ENCODE results near the gene RBM38.
"Not testable (repeated sequence)": the region's sequence is repeated elsewhere in the genome, so short reads cannot be mapped to it uniquely, and the experiment has no call there.

Gene RBM38

DNA sequence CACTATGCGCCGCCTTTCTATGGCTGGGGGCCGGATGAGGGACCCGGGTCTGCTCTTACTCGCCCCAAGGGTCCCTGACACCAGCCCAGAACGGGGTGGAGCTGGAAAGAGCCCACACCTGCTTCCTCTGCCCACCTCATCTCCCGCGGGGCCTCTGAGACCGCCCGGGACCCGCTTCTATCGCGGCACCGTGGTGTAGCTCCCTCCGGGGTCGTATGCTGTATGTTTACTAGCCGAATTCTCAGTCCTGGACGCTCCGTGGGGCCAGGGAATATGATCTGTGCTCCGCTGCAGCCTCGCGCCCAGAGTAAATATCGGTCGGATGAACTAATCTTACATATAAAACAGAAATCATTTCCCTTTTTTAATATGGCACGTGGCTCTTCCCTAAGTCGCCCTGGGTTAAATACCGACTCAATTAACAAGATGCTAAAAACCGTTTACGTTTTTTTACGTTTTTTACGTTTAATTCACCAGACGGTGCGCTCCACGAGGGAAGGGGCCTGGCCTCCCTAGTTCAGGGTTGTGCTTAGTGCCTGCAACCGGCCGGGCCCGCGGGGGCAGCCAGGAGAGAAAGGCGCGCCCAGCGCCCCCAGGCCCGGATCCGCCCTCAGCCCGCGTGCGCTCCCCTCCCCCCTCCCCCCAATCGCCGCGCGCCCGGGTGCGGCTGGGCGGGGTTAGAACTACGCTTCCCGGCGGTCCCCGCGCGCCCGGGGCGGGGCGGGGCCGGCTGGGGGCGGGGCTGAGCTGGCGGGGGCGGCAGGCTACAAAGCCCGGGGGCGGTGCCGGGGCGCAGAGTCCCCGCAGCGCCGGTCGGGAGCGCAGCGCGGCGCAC lies at the start of gene RBM38:
Gene RBM38 (plus strand): TSS at position 793 of the 835 bp plus-strand sequence. CDS start 186 bp downstream, outside the sequence.
- no peak for FAIRE-seq

DNA sequence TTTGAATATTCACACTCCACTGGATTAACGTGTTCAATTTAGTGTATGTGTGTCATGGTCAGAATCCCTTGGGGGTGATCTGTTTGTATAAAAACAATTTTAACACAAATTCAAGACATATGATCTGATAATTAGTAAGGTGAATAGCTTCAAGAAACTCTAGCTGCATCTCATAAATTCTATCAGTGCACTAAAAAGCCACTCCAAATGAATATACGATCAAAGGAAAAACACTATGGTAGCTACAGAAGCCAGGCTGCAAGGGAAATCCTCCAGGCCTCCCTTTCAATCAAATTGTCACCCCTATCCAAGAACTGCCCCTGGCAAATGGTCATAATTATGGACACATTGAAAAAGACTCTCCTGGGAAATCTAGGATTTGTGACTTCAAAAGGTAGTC lies 49.5 kb upstream of the RBM38 start:
- FAIRE-seq = no peak

- no peak for FAIRE-seq
Observed at GRCh38 chr20:57342829-57343228, 48.4 kb upstream of the RBM38 start.

- FAIRE-seq = peak; percentile 94
Observed at GRCh38 chr20:57346477-57346876, 44.7 kb upstream of the RBM38 start.

GRCh38 chr20:57347393-57347792 lies 43.8 kb upstream of the RBM38 start:
- FAIRE-seq = no peak

GRCh38 chr20:57348200-57348921 lies 42.8 kb upstream of the RBM38 start:
- FAIRE-seq = not testable (repeated sequence)

GRCh38 chr20:57348922-57349574 lies 42.1 kb upstream of the RBM38 start:
- FAIRE-seq = not testable (repeated sequence)

- no peak for FAIRE-seq
Observed at GRCh38 chr20:57350081-57350710, 41.0 kb upstream of the RBM38 start.

DNA sequence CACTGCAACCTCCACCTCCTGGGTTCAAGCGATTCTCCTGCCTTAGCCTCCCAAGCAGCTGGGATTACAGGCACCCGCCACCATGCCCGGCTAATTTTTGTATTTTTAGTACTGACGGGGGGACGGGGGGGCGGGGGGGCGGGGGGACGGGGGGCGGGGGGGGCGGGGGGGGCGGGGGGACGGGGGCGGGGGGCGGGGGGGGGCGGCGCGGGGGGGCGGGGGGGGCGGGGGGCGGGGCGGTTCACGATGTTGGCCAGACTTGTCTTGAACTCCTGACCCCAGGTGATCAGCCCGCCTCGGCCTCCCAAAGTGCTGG lies 40.5 kb upstream of the RBM38 start:
- FAIRE-seq = not testable (repeated sequence)

DNA sequence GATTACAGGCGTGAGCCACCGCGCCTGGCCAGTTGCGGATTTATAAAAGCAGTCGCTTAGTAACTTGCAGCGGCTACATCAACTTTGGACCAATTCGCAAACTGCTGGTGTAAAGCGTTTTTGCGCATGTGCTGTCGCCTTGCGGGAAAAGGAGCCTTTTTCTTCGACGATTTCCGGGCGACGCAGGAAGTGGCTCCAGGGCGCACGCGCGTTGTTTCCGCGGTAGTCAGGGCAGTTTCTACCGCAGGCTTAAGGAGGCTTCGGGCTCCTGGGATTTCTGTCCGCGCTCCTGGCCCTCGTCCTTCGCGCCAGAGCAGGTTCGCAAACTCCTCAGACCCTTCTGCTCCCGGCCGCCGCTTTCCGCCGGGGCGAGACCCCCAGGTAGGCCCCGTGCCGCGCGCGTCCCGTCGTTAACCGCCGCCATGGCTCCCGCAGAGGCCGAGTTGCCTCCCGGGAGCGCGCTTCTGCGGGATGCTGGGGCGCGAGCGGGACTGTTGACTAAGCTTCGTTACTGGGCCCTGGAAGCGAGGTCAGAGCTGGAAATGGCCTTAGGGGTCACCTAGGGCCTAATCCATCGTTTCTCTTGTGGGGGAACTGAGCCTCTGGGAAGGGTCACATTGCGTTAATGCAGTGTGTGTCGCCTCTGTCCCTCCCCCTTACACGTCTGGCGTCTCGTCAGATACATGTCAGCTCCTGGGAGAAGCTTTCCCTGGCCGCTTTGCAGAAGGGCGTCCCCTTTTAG lies 40.0 kb upstream of the RBM38 start, which contains the start of gene RAE1:
Gene RAE1 (plus strand): TSS at position 214 of the 742 bp plus-strand sequence. CDS start 2,784 bp downstream, outside the sequence.
- no peak for FAIRE-seq

GRCh38 chr20:57352305-57352704 lies 38.9 kb upstream of the RBM38 start:
- no peak for FAIRE-seq

DNA sequence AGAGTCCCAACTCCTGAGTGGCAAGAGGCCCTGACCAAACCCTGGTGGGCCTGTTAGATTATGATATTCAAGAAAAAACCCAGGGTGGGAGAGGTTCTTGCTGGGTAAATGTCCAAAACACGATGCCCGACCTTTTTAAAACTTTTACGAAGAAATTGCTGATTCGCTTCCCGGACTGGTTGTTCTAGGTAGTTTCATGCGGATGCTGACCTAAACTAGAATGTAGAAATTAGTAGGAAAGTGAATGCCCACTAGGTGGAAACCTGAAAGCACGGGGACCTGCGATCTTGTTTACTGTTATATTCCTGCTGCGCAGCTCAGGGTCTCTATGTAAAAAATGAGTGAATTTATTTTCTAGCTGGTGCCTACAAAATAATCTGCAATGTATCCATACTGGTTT lies 37.8 kb upstream of the RBM38 start:
- FAIRE-seq = no peak

DNA sequence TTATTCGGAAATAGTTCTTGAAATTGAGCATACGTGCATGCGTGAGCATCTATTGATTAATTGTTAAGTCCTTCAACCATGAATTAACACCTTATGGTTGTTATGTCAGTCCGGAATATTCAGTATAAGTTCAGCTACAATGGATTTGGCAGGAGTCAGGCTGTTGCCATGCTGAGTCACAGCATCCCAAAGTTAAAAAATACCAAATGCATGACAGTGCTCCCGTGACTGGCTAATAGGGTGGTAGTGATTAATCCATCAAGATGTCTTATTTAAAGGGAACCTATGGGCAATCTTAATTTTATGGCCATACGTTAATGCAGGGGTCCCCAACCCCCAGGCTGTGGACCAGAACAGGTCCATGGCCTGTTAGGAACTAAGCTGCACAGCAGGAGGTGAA lies 29.7 kb upstream of the RBM38 start:
- no peak for FAIRE-seq

DNA sequence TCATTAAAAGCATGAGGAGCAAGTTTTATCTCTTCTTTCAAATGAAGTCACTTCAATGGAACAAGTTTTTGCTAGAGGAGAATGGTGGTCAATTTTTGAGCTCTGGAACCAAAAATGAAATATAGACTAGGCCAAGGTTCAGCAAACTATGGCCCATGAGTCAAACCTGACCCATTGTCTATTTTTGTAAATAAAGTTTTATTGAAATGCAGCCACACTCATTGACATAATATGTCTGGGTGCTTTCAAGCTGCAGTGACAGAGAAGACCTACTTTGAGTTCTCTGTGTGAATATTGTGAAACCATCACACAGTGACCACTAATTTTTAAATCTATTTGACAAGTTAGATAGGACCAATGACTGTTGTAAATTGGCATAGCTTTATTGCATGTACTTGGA lies 26.7 kb upstream of the RBM38 start:
- FAIRE-seq = no peak

- no peak for FAIRE-seq
Observed at GRCh38 chr20:57369596-57369995, 21.6 kb upstream of the RBM38 start.

GRCh38 chr20:57370316-57370715 lies 20.9 kb upstream of the RBM38 start:
- no peak for FAIRE-seq

DNA sequence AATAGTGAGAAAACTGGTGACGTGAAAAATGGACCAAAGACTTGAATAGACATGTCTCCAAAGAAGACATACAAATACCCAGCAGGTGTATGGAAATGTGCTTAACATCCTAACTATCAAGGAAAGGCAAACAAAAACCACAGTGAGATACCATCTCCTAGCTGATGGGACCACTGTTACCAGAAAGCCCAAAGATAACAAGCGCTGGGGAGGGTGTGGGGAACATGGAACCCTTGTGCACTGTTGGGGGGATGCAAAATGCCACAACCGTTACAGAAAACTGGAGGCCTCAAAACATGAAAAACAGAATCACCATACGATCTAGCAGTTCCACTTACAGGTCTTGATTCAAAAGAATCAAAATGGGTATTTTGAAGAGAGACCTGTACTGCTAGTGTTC lies 19.8 kb upstream of the RBM38 start:
- FAIRE-seq = no peak

DNA sequence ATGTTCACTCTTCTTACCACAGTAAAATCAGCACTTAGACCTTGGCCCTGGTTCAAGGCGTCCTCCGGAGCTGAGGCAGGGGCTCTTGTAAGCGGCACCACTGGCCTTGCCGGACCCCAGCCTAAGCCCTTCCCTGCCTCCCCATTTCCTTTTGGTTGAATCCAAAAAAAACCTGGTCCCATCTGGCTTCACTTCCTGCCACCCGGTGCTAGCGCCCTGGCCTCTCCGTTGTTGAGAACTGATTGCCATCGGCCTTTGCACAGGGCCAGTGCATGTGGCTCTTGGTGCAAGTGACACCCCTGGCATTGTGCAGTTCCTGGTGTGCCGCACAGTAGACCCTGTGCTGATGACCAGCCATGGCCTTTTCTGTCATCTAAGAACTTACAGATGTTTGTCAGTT lies 19.0 kb upstream of the RBM38 start:
- FAIRE-seq = no peak

GRCh38 chr20:57372581-57373350 lies 18.4 kb upstream of the RBM38 start:
- FAIRE-seq = no peak

GRCh38 chr20:57374343-57374930 lies 16.8 kb upstream of the RBM38 start:
- FAIRE-seq = no peak

- no peak for FAIRE-seq
Observed at GRCh38 chr20:57374931-57375651, 16.1 kb upstream of the RBM38 start.

Measured in TTC549 (cell line).